Osteocyte (in vitro differentiated cells): Measurements from ENCODE around the gene PRXL2A. TPM values are rescaled to one million over a fixed set of nuclear protein-coding genes. Genes with fewer than 3 reads are reported as not detected.

ENCODE experiments used
- DNase-seq: peaks from one replicate; pipeline ENCODE4 v3.0.0; 2021; ENCODE audit warnings: mixed read lengths; ENCODE audit not compliant: unreplicated experiment; ENCODE audit errors: extremely low spot score
- H3K27ac Mint-ChIP-seq: one replicate; pipeline ENCODE4 v1.8.0; 2021; ENCODE audit warnings: mild to moderate bottlenecking, mixed read lengths; ENCODE audit not compliant: unreplicated experiment
- H3K27me3 Mint-ChIP-seq: one replicate; pipeline ENCODE4 v1.8.0; 2021; ENCODE audit warnings: mixed read lengths; ENCODE audit not compliant: unreplicated experiment
- H3K36me3 Mint-ChIP-seq: one replicate; pipeline ENCODE4 v1.8.0; 2021; ENCODE audit warnings: mixed read lengths; ENCODE audit not compliant: unreplicated experiment
- H3K4me1 Mint-ChIP-seq: one replicate; pipeline ENCODE4 v1.8.0; 2021; ENCODE audit warnings: mixed read lengths; ENCODE audit not compliant: unreplicated experiment
- H3K4me3 Mint-ChIP-seq: one replicate; pipeline ENCODE4 v1.8.0; 2021; ENCODE audit warnings: mild to moderate bottlenecking, moderate library complexity, mixed read lengths; ENCODE audit not compliant: unreplicated experiment
- H3K9me3 Mint-ChIP-seq: one replicate; pipeline ENCODE4 v1.8.0; 2021; ENCODE audit warnings: mixed read lengths; ENCODE audit not compliant: unreplicated experiment
- CTCF ChIP-seq: fragments of 200-600 bp; sonication (generic); IDR thresholded peaks from 2 replicates; pipeline ENCODE4 v1.5.0; 2021; ENCODE audit warnings: antibody characterized with exemption, mild to moderate bottlenecking, moderate library complexity
- total RNA-seq: library from RNA; stranded (reverse); gene quantifications from 2 replicates; pipeline ENCODE4 v1.2.1, GENCODE V29; 2021

Gene PRXL2A
- total RNA-seq, 1 donor from 2014 or later: 56.8 TPM

- Mint-ChIP-seq H3K4me1 (peaks cover 7% of the 10 kb centered on the region), H3K27ac (no peak overlapping the region)
- TF ChIP-seq CTCF: no peak
Measured at GRCh38 chr10:80441831-80442230, 33.5 kb downstream of the PRXL2A start.

GRCh38 chr10:80442879-80443278, 34.5 kb downstream of the PRXL2A start:
- H3K27me3 Mint-ChIP-seq: peaks cover 25% of the 10 kb centered on the region
- DNase-seq: no peak
- no peak for TF ChIP-seq CTCF
- no peaks in the 10 kb centered on the region for H3K9me3 Mint-ChIP-seq
- peaks cover 7% of the 10 kb centered on the region for H3K4me1 Mint-ChIP-seq
- H3K27ac Mint-ChIP-seq: no peak overlapping the region
- no peak overlapping the region for H3K4me3 Mint-ChIP-seq
- H3K36me3 Mint-ChIP-seq: no peaks in the 10 kb centered on the region

More at GRCh38 chr10:80441831-80442230, 33.5 kb downstream of the PRXL2A start:
- DNase-seq: no peak
- H3K27me3 Mint-ChIP-seq: peaks cover 22% of the 10 kb centered on the region
- H3K36me3 Mint-ChIP-seq: no peaks in the 10 kb centered on the region
- H3K9me3 Mint-ChIP-seq: no peaks in the 10 kb centered on the region
- no peak overlapping the region for H3K4me3 Mint-ChIP-seq

GRCh38 chr10:80443531-80443974, 35.2 kb downstream of the PRXL2A start:
- Mint-ChIP-seq H3K4me3 (no peak overlapping the region), H3K36me3 (no peaks in the 10 kb centered on the region), H3K27me3 (peaks cover 27% of the 10 kb centered on the region), H3K4me1 (peaks cover 7% of the 10 kb centered on the region), H3K27ac (peak overlapping the region; percentile 19), H3K9me3 (no peaks in the 10 kb centered on the region)
- no peak for TF ChIP-seq CTCF
- DNase-seq: no peak

GRCh38 chr10:80444124-80444523, 35.8 kb downstream of the PRXL2A start:
- no peak for DNase-seq
- peaks cover 27% of the 10 kb centered on the region for H3K27me3 Mint-ChIP-seq
- TF ChIP-seq CTCF: no peak
- no peaks in the 10 kb centered on the region for H3K9me3 Mint-ChIP-seq
- peaks cover 7% of the 10 kb centered on the region for H3K4me1 Mint-ChIP-seq
- H3K27ac Mint-ChIP-seq: peak overlapping the region; percentile 17
- H3K36me3 Mint-ChIP-seq: no peaks in the 10 kb centered on the region
- no peak overlapping the region for H3K4me3 Mint-ChIP-seq

GRCh38 chr10:80444646-80445319, 36.4 kb downstream of the PRXL2A start:
- H3K4me3 Mint-ChIP-seq: no peak overlapping the region
- H3K27ac Mint-ChIP-seq: peak overlapping the region; percentile 17
- H3K9me3 Mint-ChIP-seq: no peaks in the 10 kb centered on the region
- peaks cover 7% of the 10 kb centered on the region for H3K4me1 Mint-ChIP-seq
- peak; percentile 59 for TF ChIP-seq CTCF
- no peak for DNase-seq
- no peaks in the 10 kb centered on the region for H3K36me3 Mint-ChIP-seq
- H3K27me3 Mint-ChIP-seq: peaks cover 24% of the 10 kb centered on the region
